ENCODE results near the gene CTRL. TPM values are rescaled to one million over a fixed set of nuclear protein-coding genes. Genes with fewer than 3 reads are reported as not detected.
A peak's percentile ranks its signal among the peaks of the same experiment; 100 is the strongest.

Gene CTRL
- total RNA-seq, 1 experiment from 2014 or later, result 2.0 TPM

- in situ Hi-C loops (cut with HindIII; ENCODE audit: low pct_unique_long_range_greater_than_20kb, low sequenced_read_pairs) (no loop called here), intact Hi-C loops (cut with micrococcal nuclease; ENCODE audit: unreplicated experiment) (no loop called here)
Measured at GRCh38 chr16:67883146-67883871, 48.4 kb downstream of the CTRL start.

More at GRCh38 chr16:67883146-67883871, 48.4 kb downstream of the CTRL start:
- Histone ChIP-seq H3K4me1 (ENCODE audit: control insufficient read depth, insufficient read depth, low read length) (no peaks in the 10 kb centered on the region), H3K27ac (ENCODE audit: low read length) (no peak overlapping the region), H3K4me3 (ENCODE audit: low read depth in 2 of 2, low read length in 2 of 2) (no peak overlapping the region), H3K36me3 (ENCODE audit: control insufficient read depth, insufficient read depth, low read length) (no peaks in the 10 kb centered on the region; the same call in 1 of the 2 replicates), H3K27me3 (ENCODE audit: control insufficient read depth, insufficient read depth, low read length) (no peaks in the 10 kb centered on the region), H3K9me3 (ENCODE audit: control insufficient read depth, insufficient read depth, low read depth, low read length) (no peaks in the 10 kb centered on the region)
- TF ChIP-seq REST (IDR thresholded peaks at IDR 0.05; ENCODE audit: insufficient read depth in 1 of 2, low read depth in 2 of 2, low read length in 1 of 2), result no peak
- no peak for TF ChIP-seq POLR2AphosphoS5 (IDR thresholded peaks at IDR 0.05; ENCODE audit: low read depth, low read length)
- no peak for TF ChIP-seq TCF7L2 (IDR thresholded peaks at IDR 0.05; ENCODE audit: low read depth, low read length)
- TF ChIP-seq SIN3A (IDR thresholded peaks at IDR 0.05; ENCODE audit: borderline replicate concordance, insufficient read depth, low read depth, low read length), result no peak
- no peak for TF ChIP-seq CTCF (IDR thresholded peaks at IDR 0.05)
- DNase-seq (ENCODE audit: low read depth, low spot score), result no peak
- no TSS peak for BruUV-seq (replicated peaks)
- CTCF ChIA-PET, result interaction anchor here (0.5 to 0.9 kb wide), 5 partner anchors 51 to 203 kb away, joined by 3 to 7 read pairs (median 3); no protein-coding TSS in a partner anchor
- ATAC-seq, result peak; percentile 31; the same call in 1 of the 2 replicates
- POLR2A ChIA-PET, result no interaction called here
